ENCODE data around the gene UTP25.

GRCh38 chr1:209810783-209811182 is 17.0 kb upstream of the UTP25 start:
- TF ChIP-seq, protein P1, sequence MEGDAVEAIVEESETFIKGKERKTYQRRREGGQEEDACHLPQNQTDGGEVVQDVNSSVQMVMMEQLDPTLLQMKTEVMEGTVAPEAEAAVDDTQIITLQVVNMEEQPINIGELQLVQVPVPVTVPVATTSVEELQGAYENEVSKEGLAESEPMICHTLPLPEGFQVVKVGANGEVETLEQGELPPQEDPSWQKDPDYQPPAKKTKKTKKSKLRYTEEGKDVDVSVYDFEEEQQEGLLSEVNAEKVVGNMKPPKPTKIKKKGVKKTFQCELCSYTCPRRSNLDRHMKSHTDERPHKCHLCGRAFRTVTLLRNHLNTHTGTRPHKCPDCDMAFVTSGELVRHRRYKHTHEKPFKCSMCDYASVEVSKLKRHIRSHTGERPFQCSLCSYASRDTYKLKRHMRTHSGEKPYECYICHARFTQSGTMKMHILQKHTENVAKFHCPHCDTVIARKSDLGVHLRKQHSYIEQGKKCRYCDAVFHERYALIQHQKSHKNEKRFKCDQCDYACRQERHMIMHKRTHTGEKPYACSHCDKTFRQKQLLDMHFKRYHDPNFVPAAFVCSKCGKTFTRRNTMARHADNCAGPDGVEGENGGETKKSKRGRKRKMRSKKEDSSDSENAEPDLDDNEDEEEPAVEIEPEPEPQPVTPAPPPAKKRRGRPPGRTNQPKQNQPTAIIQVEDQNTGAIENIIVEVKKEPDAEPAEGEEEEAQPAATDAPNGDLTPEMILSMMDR (IDR thresholded peaks at IDR 0.05; ENCODE audit: borderline replicate concordance, extremely low read depth, low read length, poor library complexity, severe bottlenecking) = no peak
- TF ChIP-seq EZH2 (IDR thresholded peaks at IDR 0.05; ENCODE audit: borderline replicate concordance, low read depth, low read length, severe bottlenecking) = no peak

Measured in DND-41 (cell line).